Chondrocyte (in vitro differentiated cells): ENCODE data around the gene PLCB3. TPM values are rescaled to one million over a fixed set of nuclear protein-coding genes. Genes with fewer than 3 reads are reported as not detected.

Experiments
- DNase-seq: peaks from one replicate; pipeline ENCODE4 v3.0.0; 2021; ENCODE audit warnings: mixed read lengths, low spot score
- H3K27ac Mint-ChIP-seq: one replicate; pipeline ENCODE4 v1.8.0; 2021; ENCODE audit warnings: mild to moderate bottlenecking, moderate library complexity, mixed read lengths; ENCODE audit not compliant: unreplicated experiment
- H3K27me3 Mint-ChIP-seq: 2 replicates; pipeline ENCODE4 v1.8.0; 2021; ENCODE audit warnings: low read depth, mixed read lengths
- H3K36me3 Mint-ChIP-seq: 2 replicates; pipeline ENCODE4 v1.8.0; 2021; ENCODE audit warnings: low read depth, mixed read lengths
- H3K4me1 Mint-ChIP-seq: 2 replicates; pipeline ENCODE4 v1.8.0; 2021; ENCODE audit warnings: low read depth, mild to moderate bottlenecking, mixed read lengths
- H3K4me3 Mint-ChIP-seq: one replicate; pipeline ENCODE4 v1.8.0; 2021; ENCODE audit warnings: mild to moderate bottlenecking, moderate library complexity, mixed read lengths; ENCODE audit not compliant: unreplicated experiment
- H3K9me3 Mint-ChIP-seq: 2 replicates; pipeline ENCODE4 v1.8.0; 2021; ENCODE audit warnings: low read depth, mixed read lengths
- total RNA-seq: library from RNA; stranded (reverse); gene quantifications from 3 replicates; pipeline ENCODE4 v1.2.1, GENCODE V29; 2021
- TF ChIP-seq, protein P1 (sequence below): fragments of 200-600 bp; sonication (generic); IDR thresholded peaks from 2 replicates; pipeline ENCODE4 v1.5.0; 2021; ENCODE audit warnings: antibody characterized with exemption, mild to moderate bottlenecking, moderate library complexity

The PLCB3 gene
- total RNA-seq, 1 donor from 2014 or later = 47.2 TPM

DNA sequence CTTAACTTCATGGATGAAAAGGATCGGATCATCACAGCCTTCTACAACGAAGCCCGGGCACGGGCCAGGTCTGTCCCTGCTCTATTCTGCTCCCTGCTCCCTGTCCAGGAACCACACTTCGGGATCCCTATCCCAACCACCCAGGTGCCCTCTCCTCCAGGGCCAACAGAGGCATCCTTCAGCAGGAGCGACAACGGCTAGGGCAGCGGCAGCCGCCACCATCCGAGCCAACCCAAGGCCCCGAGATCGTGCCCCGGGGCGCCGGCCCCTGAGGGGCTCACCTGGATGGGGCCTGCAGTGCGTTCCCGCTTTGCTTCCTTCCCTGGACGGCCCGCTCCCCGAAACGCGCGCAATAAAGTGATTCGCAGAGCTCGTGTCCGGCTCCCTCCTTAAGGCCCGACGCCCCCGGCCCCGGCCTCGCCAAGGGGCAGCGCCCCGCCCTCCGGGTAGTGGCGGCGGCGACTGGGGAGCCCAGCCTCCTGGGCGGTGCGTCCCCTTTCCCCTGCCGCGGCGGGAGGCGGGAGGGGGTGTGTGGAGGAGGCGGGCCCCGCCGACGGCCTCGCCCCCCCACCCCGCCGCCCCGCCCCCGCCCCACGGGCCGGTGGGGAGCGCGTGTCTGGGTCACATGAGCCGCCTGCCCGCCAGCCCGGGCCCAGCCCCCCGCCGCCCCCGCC, 17.3 kb upstream of the PLCB3 start, which contains the start of gene VEGFB:
Gene VEGFB, plus strand, starts transcription at position 672 of the 674 bp plus-strand sequence. CDS start 250 bp downstream, outside the sequence.
- Mint-ChIP-seq H3K27ac (peak within 1 kb of the TSS; percentile 79), H3K27me3 (no peaks in the 10 kb centered on the region), H3K4me3 (peak within 1 kb of the TSS; percentile 81), H3K9me3 (no peaks in the 10 kb centered on the region), H3K4me1 (peaks cover 45% of the 10 kb centered on the region), H3K36me3 (peaks cover 7% of the 10 kb centered on the region)
- TF ChIP-seq, protein P1, sequence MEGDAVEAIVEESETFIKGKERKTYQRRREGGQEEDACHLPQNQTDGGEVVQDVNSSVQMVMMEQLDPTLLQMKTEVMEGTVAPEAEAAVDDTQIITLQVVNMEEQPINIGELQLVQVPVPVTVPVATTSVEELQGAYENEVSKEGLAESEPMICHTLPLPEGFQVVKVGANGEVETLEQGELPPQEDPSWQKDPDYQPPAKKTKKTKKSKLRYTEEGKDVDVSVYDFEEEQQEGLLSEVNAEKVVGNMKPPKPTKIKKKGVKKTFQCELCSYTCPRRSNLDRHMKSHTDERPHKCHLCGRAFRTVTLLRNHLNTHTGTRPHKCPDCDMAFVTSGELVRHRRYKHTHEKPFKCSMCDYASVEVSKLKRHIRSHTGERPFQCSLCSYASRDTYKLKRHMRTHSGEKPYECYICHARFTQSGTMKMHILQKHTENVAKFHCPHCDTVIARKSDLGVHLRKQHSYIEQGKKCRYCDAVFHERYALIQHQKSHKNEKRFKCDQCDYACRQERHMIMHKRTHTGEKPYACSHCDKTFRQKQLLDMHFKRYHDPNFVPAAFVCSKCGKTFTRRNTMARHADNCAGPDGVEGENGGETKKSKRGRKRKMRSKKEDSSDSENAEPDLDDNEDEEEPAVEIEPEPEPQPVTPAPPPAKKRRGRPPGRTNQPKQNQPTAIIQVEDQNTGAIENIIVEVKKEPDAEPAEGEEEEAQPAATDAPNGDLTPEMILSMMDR = no peak
- no peak for DNase-seq

DNA sequence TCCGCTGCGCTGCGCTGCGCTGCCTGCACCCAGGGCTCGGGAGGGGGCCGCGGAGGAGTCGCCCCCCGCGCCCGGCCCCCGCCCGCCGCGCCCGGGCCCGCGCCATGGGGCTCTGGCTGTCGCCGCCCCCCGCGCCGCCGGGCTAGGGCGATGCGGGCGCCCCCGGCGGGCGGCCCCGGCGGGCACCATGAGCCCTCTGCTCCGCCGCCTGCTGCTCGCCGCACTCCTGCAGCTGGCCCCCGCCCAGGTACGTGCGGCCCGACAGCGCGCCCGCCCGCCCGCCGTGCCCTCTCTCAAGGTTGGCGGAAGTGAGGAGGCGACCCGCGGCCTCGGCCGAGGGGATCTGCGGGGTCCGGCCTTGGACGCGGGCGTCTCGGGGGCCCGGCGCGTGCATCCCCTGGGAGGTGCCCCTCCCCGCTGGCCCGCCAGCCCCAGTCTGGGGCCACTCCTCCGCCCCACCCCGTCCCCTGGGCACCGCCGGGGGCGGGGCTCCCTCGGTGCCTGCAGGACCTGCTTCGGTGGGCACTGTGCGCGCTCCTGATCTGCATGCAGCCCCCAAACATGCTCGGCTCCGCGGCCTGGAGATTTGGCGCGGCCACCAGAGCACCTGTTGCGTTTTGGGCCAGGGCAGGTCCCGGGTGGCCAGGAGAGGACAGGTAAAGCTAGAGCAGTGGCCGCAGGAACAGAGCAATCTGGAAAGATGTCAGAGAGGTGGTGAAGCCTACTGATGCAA, 16.5 kb upstream of the PLCB3 start:
- TF ChIP-seq, protein P1 = peak; percentile 21
- no peaks in the 10 kb centered on the region for H3K27me3 Mint-ChIP-seq
- H3K4me3 Mint-ChIP-seq = peak overlapping the region; percentile 81
- peak overlapping the region; percentile 79 for H3K27ac Mint-ChIP-seq
- H3K36me3 Mint-ChIP-seq = peaks cover 7% of the 10 kb centered on the region
- peaks cover 42% of the 10 kb centered on the region for H3K4me1 Mint-ChIP-seq
- peak; percentile 81 for DNase-seq
- no peaks in the 10 kb centered on the region for H3K9me3 Mint-ChIP-seq

DNA sequence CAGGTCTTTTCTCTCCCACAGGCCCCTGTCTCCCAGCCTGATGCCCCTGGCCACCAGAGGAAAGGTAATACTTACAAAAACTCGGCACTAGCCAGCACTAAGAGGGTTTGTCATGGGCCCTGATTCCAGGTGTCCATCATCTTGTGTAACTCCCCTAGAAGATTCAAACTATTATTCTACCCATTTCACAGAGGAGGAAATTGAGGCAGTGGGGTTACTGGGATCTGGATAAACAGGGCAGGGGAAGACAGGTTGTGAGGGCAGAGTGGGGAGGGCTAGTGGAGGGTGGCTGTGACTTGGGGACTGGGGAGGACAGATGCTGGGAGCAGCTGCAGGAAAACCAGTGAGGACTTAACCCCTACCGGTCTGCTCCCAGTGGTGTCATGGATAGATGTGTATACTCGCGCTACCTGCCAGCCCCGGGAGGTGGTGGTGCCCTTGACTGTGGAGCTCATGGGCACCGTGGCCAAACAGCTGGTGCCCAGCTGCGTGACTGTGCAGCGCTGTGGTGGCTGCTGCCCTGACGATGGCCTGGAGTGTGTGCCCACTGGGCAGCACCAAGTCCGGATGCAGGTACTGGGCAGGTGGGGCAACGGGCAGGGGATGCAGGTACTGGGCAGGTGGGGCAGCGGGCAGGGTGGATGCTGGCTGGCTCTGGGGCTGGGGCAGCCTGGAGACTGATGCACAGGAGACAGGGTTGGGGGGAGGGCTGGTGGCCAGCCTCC, 15.7 kb upstream of the PLCB3 start:
- Mint-ChIP-seq H3K4me3 (peak overlapping the region; percentile 81), H3K36me3 (peaks cover 7% of the 10 kb centered on the region), H3K27me3 (no peaks in the 10 kb centered on the region), H3K27ac (peak overlapping the region; percentile 79), H3K9me3 (no peaks in the 10 kb centered on the region), H3K4me1 (peaks cover 47% of the 10 kb centered on the region)
- TF ChIP-seq, protein P1 = no peak
- peak; percentile 90 for DNase-seq

DNA sequence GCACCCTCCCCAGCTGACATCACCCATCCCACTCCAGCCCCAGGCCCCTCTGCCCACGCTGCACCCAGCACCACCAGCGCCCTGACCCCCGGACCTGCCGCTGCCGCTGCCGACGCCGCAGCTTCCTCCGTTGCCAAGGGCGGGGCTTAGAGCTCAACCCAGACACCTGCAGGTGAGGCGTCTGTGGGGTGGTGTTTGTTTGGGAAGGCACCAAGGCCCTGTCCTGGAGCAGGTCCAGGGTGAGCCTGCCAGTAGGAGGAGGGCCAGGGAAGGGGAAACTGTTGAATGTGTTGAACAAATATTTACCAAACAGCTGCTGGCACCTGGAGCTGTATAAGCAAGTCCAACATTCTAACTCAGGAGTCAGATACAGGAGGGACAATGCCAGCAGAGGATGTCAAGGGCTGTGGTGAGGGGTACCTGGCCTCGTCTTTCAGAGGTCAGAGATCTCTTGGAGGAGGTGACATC, 13.8 kb upstream of the PLCB3 start:
- Mint-ChIP-seq H3K27me3 (no peaks in the 10 kb centered on the region), H3K27ac (no peak overlapping the region), H3K4me3 (no peak overlapping the region), H3K9me3 (no peaks in the 10 kb centered on the region), H3K4me1 (peaks cover 36% of the 10 kb centered on the region), H3K36me3 (peaks cover 7% of the 10 kb centered on the region)
- TF ChIP-seq, protein P1 = no peak
- peak; percentile 90 for DNase-seq

DNA sequence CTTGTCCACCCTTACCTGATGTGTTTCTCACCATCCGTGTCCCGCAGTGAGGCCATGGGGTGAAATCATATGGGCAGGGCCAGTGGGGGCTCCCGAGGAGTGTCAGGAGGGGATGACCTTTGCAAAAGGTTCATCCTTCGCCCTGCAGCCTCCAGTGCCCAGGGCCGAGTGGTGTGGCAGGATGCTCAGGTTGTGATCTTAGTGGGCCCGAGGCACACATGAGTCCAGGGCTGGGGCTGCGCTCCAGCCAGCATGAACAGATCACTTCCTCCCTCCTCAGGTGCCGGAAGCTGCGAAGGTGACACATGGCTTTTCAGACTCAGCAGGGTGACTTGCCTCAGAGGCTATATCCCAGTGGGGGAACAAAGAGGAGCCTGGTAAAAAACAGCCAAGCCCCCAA, 13.3 kb upstream of the PLCB3 start:
- H3K36me3 Mint-ChIP-seq = peaks cover 7% of the 10 kb centered on the region
- no peak overlapping the region for H3K4me3 Mint-ChIP-seq
- no peaks in the 10 kb centered on the region for H3K27me3 Mint-ChIP-seq
- H3K4me1 Mint-ChIP-seq = peaks cover 36% of the 10 kb centered on the region
- no peaks in the 10 kb centered on the region for H3K9me3 Mint-ChIP-seq
- no peak for DNase-seq
- peak overlapping the region; percentile 65 for H3K27ac Mint-ChIP-seq
- TF ChIP-seq, protein P1 = no peak
